OCI-LY3 (cell line): Measurements from ENCODE around the gene TMEFF2.

Source experiments
- EZH2phosphoT487 ChIP-seq: fragments of 200-600 bp; shearing (Covaris generic); IDR thresholded peaks from 2 replicates; pipeline ENCODE4 v1.6.1; 2018; ENCODE audit warnings: antibody characterized with exemption, mixed run types, low read depth
- TF ChIP-seq, protein P1 (sequence below): fragments of 200-600, 300-600 bp; sonication (generic); IDR thresholded peaks from 2 replicates; pipeline ENCODE4 v1.5.1; 2014; ENCODE audit warnings: antibody characterized with exemption, low read length, low read depth

DNA sequence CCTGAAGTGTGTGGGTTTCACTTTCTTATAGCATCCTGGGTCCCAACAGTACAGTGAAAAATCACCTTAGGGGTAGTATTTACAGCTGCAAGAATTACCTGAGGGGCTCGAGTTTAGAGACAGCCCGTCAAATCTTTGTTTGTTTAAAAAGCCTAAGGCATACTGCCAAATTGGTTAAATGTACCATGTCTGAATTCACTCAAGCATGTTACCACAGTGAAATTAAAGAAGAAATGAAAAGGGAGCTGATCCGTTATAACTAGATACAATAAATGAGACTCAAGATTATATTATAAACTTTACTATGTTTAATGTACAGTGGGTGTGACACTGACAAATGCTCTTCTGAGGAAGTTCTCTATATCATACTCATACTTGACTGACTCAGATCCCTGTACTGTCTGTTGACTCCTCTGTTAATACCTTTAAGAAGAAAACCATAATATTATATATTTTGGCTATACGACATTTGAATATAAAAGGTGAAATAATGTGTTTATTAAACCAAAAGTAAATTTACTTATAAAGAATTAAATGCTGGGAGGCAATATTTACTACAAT is 107.3 kb downstream of the TMEFF2 start:
- TF ChIP-seq, protein P1, sequence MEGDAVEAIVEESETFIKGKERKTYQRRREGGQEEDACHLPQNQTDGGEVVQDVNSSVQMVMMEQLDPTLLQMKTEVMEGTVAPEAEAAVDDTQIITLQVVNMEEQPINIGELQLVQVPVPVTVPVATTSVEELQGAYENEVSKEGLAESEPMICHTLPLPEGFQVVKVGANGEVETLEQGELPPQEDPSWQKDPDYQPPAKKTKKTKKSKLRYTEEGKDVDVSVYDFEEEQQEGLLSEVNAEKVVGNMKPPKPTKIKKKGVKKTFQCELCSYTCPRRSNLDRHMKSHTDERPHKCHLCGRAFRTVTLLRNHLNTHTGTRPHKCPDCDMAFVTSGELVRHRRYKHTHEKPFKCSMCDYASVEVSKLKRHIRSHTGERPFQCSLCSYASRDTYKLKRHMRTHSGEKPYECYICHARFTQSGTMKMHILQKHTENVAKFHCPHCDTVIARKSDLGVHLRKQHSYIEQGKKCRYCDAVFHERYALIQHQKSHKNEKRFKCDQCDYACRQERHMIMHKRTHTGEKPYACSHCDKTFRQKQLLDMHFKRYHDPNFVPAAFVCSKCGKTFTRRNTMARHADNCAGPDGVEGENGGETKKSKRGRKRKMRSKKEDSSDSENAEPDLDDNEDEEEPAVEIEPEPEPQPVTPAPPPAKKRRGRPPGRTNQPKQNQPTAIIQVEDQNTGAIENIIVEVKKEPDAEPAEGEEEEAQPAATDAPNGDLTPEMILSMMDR = no peak
- no peak for TF ChIP-seq EZH2phosphoT487
